GM10248 (cell line): ENCODE measurements around the gene C1orf74.
"Not testable (repeated sequence)": the region's sequence is repeated elsewhere in the genome, so short reads cannot be mapped to it uniquely, and the experiment has no call there.

Source experiments
- CTCF ChIA-PET: fragments of 300-600 bp; sonication (Branson Sonifier 250); formaldehyde crosslinking; extraction: SDS; loops from one replicate; lab custom pipeline; 2021; ENCODE audit warnings: antibody characterized with exemption; lab: Yijun Ruan, JAX
- POLR2A ChIA-PET: fragments of 350-650 bp; sonication (Branson Sonifier 250); formaldehyde crosslinking; extraction: SDS; loops from one replicate; lab custom pipeline; 2020; ENCODE audit warnings: antibody characterized with exemption; lab: Yijun Ruan, JAX
- DNase-seq: peaks from one replicate; pipeline ENCODE4 v3.0.0; 2012; ENCODE audit errors: extremely low spot score
- CTCF ChIP-seq: IDR thresholded peaks from 2 replicates; pipeline ENCODE4 v1.5.1; 2012; ENCODE audit warnings: mild to moderate bottlenecking, low read depth; ENCODE audit errors: extremely low read depth, missing control alignments, control extremely low read depth

The C1orf74 gene

GRCh38 chr1:209802117-209802779 is 17.9 kb upstream of the C1orf74 start:
- POLR2A ChIA-PET: no interaction called here
- CTCF ChIA-PET: interaction anchor here (2.3 to 4.5 kb wide), 2 partner anchors 12 to 21 kb away, joined by 11 to 16 read pairs; no protein-coding TSS in a partner anchor
- DNase-seq: no peak
- no peak for TF ChIP-seq CTCF

- no peak for DNase-seq
- TF ChIP-seq CTCF: no peak
- ChIA-PET POLR2A (no interaction called here), CTCF (interaction anchor here (1.0 to 4.5 kb wide), 5 partner anchors 7 to 26 kb away, joined by 3 to 16 read pairs (median 4); partner anchors contain the start of gene UTP25)
These were observed 16.9 kb upstream of the C1orf74 start for GRCh38 chr1:209800984-209801834.

- no peak for DNase-seq
- POLR2A ChIA-PET: no interaction called here
- CTCF ChIA-PET: interaction anchor here (0.6 to 4.2 kb wide), 5 partner anchors 11 to 25 kb away, joined by 3 to 20 read pairs (median 3); partner anchors contain the start of gene C1orf74
- TF ChIP-seq CTCF: no peak
These were observed 13.8 kb upstream of the C1orf74 start for GRCh38 chr1:209797978-209798639.

- CTCF ChIA-PET: interaction anchor here (1.0 to 1.1 kb wide), 2 partner anchors 28 to 29 kb away, joined by 3 to 6 read pairs; no protein-coding TSS in a partner anchor
- POLR2A ChIA-PET, DNase-seq: not testable (repeated sequence)
These were observed 9.4 kb upstream of the C1orf74 start for GRCh38 chr1:209793711-209794110.

- ChIA-PET CTCF (interaction anchor here (1.5 to 1.9 kb wide), 2 partner anchors 29 to 32 kb away, joined by 4 read pairs; no protein-coding TSS in a partner anchor), POLR2A (no interaction called here)
- DNase-seq: no peak
- no peak for TF ChIP-seq CTCF
These were observed 7.6 kb upstream of the C1orf74 start for GRCh38 chr1:209791920-209792319.

- CTCF ChIA-PET: interaction anchor here (0.6 to 1.9 kb wide), 4 partner anchors 30 to 37 kb away, joined by 3 to 5 read pairs (median 4); partner anchors contain the start of gene UTP25
- POLR2A ChIA-PET: no interaction called here
- TF ChIP-seq CTCF: no peak
- DNase-seq: no peak
These were observed 6.2 kb upstream of the C1orf74 start for GRCh38 chr1:209790286-209791193.
